Measurements from ENCODE around the gene DEFB113.

GRCh38 chr6:49934770-49935169, 34.7 kb downstream of the DEFB113 start:
- TF ChIP-seq CTCF (IDR thresholded peaks at IDR 0.05; ENCODE audit: low read length) (no peak), EZH2 (optimal IDR thresholded peaks at IDR 0.05; ENCODE audit: low read depth, low read length) (no peak)

All from MM.1S (cell line).